ENCODE results near the gene DLX1. TPM values are rescaled to one million over a fixed set of nuclear protein-coding genes. Genes with fewer than 3 reads are reported as not detected.

The DLX1 gene
- polyA plus RNA-seq, 1 donor from 2014 or later = not detected

DNA sequence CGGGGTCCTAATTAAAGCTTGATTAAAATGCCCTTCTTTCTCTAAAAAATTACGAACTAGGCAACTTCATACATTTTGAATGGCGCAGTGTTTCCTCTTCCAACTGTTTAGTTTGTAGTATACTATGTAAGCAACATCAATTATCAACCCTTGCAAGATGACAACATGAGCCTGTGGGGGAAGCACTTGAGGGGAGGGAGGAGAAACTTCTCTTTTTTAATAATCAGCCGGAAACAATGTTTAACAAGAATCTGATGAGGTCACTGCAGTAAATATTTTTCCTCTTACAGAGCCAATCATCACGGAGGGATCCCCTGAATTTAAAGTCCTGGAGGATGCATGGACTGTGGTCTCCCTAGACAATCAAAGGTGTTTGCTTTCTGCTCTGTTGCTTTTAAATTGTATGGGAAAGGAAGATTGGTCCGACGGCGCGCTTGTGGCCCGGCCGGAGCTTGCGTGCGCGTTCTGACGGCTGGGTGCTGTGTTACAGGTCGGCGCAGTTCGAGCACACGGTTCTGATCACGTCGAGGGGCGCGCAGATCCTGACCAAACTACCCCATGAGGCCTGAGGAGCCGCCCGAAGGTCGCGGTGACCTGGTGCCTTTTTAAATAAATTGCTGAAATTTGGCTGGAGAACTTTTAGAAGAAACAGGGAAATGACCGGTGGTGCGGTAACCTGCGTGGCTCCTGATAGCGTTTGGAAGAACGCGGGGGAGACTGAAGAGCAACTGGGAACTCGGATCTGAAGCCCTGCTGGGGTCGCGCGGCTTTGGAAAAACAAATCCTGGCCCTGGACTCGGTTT is 5.3 kb upstream of the DLX1 start:
- Mint-ChIP-seq H3K9me3 (peaks cover 0 to 10% (median 8%) of the 10 kb centered on the region in 3 donors), H3K27ac (peak overlapping the region; percentile 90 to 100 (median 93))

DNA sequence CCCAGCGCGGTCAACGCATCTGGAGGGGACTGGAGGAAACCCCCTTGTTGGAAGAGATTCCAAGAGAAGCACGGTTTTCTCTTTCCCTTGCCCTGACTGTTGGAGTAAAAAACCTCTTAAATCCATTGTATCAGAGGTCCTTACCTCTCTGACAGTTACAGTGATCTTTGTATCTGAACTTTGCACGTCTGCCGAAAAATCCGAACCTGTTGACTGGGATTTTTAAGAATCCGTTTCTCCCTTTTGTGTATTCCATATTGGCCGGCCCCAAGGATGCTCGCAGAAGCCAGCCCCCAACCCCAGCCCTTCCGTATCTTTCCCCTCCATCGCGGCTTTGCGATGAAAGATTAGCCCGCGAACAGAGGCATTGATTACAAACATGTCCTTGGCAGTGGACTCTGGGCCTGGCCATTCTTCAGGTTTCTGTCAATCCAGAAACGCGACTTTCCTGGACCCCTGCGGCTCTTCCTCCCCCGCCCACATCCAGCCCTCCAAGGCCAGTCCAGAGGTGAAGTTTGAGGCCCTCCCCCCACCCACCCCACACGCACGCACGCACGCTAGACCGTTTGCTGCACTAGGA is 4.6 kb upstream of the DLX1 start:
- Mint-ChIP-seq H3K27ac (peak overlapping the region; percentile 90 to 100 (median 91)), H3K4me3 (peak overlapping the region in 1 of 4 donors; percentile 67), H3K4me1 (peaks cover 11 to 16% (median 14%) of the 10 kb centered on the region in 3 donors), H3K9me3 (peaks cover 0 to 12% (median 10%) of the 10 kb centered on the region in 3 donors), H3K36me3 (peaks cover 3% of the 10 kb centered on the region), H3K27me3 (peaks cover 56% of the 10 kb centered on the region)

More for the DNA sequence above, 5.3 kb upstream of the DLX1 start:
- peak overlapping the region in 2 of 4 donors; percentile 44 to 67 for H3K4me3 Mint-ChIP-seq
- peaks cover 4 to 10% (median 7%) of the 10 kb centered on the region in 3 donors for H3K4me1 Mint-ChIP-seq
- peaks cover 3% of the 10 kb centered on the region for H3K36me3 Mint-ChIP-seq
- H3K27me3 Mint-ChIP-seq = peaks cover 49% of the 10 kb centered on the region

DNA sequence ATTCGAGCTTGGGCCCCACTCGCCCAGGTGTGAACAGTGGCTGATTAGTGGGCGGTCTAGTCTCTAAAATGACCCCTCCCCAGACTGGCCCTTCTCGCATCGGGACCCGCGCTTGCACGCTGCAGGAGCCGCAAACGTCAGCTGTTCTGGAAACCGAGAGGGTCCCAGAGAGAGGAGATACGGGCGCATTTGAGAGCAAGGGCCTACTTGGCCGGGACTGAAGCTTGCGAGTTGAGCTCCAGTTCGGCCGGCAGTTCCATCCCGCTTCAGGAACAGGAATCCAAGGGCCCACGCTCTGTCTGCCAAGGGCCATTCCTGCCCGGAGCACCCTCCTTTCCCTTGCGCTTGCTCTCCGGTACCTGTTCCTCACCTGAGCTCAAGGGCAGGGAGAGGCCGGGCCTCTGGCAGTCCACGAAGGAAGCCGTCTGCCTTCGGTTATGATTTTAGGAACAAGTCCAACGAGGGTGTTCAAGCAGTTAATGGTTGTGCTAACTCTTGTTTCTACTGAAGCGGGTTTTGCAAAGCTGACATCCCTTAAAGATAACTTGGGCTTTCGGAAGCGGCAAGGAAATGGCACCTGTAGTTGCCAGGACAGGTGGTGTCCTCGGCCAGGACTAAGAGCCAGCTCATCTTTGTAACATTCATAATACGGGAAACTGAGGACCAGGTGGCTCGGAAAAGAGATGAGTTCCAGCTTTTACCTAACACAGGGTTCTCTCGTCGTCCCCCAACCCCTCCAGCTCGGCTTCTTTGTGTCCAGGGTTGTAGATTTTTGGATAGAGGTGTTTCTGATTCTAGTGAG is 3.9 kb upstream of the DLX1 start:
- peaks cover 0 to 14% (median 10%) of the 10 kb centered on the region in 3 donors for H3K9me3 Mint-ChIP-seq
- peak overlapping the region in 2 of 4 donors; percentile 23 to 96 for H3K4me3 Mint-ChIP-seq
- peaks cover 13 to 16% (median 15%) of the 10 kb centered on the region in 3 donors for H3K4me1 Mint-ChIP-seq
- peaks cover 3% of the 10 kb centered on the region for H3K36me3 Mint-ChIP-seq
- peaks cover 59% of the 10 kb centered on the region for H3K27me3 Mint-ChIP-seq
- H3K27ac Mint-ChIP-seq = peak overlapping the region; percentile 73 to 100 (median 91)

- Mint-ChIP-seq H3K27me3 (peaks cover 68% of the 10 kb centered on the region), H3K4me3 (peak overlapping the region in 3 of 4 donors; percentile 51 to 96 (median 55)), H3K9me3 (peaks cover 0 to 14% (median 10%) of the 10 kb centered on the region in 3 donors), H3K4me1 (peaks cover 14 to 16% (median 15%) of the 10 kb centered on the region in 3 donors), H3K36me3 (peaks cover 3% of the 10 kb centered on the region), H3K27ac (peak overlapping the region; percentile 86 to 100 (median 91))
Observed at GRCh38 chr2:172082105-172082943, 3.0 kb upstream of the DLX1 start.

DNA sequence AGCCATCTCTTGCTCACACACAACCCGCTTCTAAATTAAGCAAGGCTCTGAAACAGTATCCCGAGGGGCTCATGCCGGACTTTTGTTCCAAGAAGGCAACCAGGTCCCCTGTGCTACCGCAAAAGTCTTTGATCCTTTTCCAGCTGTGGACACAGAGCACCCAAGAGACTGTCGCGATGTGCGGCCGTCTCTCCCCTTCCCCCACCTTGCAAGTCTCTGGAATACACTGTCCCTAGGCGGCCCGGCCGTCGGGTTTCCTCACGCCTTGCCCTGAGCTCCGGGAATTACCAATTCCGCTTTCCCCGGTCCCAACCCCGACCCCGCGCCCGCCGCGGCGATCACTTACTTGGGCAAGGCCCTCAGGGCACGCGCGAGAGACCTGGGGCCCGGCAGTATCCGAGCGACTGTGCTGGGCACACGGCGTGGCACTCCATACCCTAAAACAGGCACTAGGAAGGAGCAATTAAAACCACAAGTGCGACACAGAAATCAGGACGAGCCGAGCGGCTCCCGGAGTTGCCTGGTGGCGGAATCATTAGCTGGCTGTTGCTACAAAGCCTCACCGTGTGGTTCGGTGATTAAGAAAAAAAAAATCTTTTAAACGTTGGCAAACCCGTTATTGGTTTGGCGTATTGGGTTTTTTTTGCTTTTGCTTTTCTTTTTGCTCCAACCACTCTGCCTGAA is 2.2 kb upstream of the DLX1 start:
- peaks cover 0 to 16% (median 10%) of the 10 kb centered on the region in 3 donors for H3K9me3 Mint-ChIP-seq

DNA sequence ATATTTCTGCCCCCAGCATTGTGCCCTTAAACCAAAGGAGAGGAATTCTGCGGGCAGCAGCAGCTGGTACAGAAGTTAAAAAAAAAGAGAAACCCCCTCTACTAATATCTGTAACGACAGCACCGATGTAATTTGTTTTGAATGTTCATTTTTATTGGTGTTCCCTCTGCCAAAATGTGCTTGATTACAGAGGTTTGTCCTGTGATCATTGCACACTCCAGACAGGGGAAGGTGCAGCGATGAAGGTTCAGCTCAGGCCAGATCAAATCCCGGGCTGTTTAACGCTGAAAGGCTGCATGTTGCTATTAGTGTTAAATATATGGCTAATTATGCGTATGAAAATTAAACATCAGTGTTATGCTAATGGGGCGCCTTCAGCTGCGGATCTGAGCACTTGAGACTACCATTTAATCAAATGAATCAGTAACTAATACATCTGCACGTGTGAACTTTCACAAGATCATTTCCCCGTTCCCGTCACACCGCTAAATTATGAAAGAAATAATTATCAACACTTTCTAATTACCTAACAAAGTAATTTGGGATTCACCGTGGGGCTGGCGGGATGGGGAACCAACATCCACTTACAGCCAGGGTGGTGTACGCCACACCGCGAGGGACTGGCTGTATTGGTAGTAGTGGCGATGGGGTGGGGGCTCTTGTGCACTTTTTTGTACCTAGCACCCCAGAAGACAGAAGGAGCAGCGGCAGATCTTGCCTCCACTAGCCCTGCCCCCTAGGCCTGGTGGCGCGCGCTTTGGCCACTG is 1.5 kb upstream of the DLX1 start:
- peak overlapping the region; percentile 44 to 96 (median 85) for H3K4me3 Mint-ChIP-seq
- H3K4me1 Mint-ChIP-seq = peaks cover 14 to 18% (median 18%) of the 10 kb centered on the region in 3 donors
- H3K36me3 Mint-ChIP-seq = peaks cover 5% of the 10 kb centered on the region
- H3K27ac Mint-ChIP-seq = peak overlapping the region; percentile 92 to 100 (median 93)
- peaks cover 82% of the 10 kb centered on the region for H3K27me3 Mint-ChIP-seq
- peaks cover 0 to 16% (median 10%) of the 10 kb centered on the region in 3 donors for H3K9me3 Mint-ChIP-seq

More for the DNA sequence above, 2.2 kb upstream of the DLX1 start:
- peak overlapping the region in 3 of 4 donors; percentile 38 to 96 (median 72) for H3K4me3 Mint-ChIP-seq
- H3K27ac Mint-ChIP-seq = peak overlapping the region; percentile 92 to 100 (median 93)
- H3K27me3 Mint-ChIP-seq = peaks cover 76% of the 10 kb centered on the region
- peaks cover 5% of the 10 kb centered on the region for H3K36me3 Mint-ChIP-seq
- peaks cover 14 to 18% (median 16%) of the 10 kb centered on the region in 3 donors for H3K4me1 Mint-ChIP-seq

GRCh38 chr2:172084395-172084644 is 987 bp upstream of the DLX1 start:
- Mint-ChIP-seq H3K36me3 (peaks cover 5% of the 10 kb centered on the region), H3K4me3 (peak overlapping the region; percentile 71 to 96 (median 85)), H3K27me3 (peaks cover 80% of the 10 kb centered on the region), H3K4me1 (peaks cover 14 to 18% (median 18%) of the 10 kb centered on the region in 3 donors), H3K27ac (peak overlapping the region; percentile 92 to 100 (median 93)), H3K9me3 (peaks cover 0 to 16% (median 10%) of the 10 kb centered on the region in 3 donors)

- H3K27ac Mint-ChIP-seq = peak overlapping the region; percentile 93 to 100 (median 98)
- peaks cover 0 to 16% (median 8%) of the 10 kb centered on the region in 3 donors for H3K9me3 Mint-ChIP-seq
- H3K4me1 Mint-ChIP-seq = peaks cover 14 to 18% (median 18%) of the 10 kb centered on the region in 3 donors
- peaks cover 5% of the 10 kb centered on the region for H3K36me3 Mint-ChIP-seq
- H3K27me3 Mint-ChIP-seq = peaks cover 79% of the 10 kb centered on the region
- H3K4me3 Mint-ChIP-seq = peak overlapping the region; percentile 71 to 96 (median 92)
Observed at GRCh38 chr2:172084645-172085459, 455 bp upstream of the DLX1 start.

GRCh38 chr2:172086241-172087206 is 1.2 kb downstream of the DLX1 start:
- Mint-ChIP-seq H3K27me3 (peaks cover 75% of the 10 kb centered on the region), H3K4me1 (peaks cover 14 to 18% (median 18%) of the 10 kb centered on the region in 3 donors), H3K27ac (peak overlapping the region; percentile 93 to 100 (median 98)), H3K4me3 (peak overlapping the region; percentile 52 to 95 (median 77)), H3K9me3 (peaks cover 0 to 12% (median 0%) of the 10 kb centered on the region in 3 donors), H3K36me3 (peaks cover 5% of the 10 kb centered on the region)

DNA sequence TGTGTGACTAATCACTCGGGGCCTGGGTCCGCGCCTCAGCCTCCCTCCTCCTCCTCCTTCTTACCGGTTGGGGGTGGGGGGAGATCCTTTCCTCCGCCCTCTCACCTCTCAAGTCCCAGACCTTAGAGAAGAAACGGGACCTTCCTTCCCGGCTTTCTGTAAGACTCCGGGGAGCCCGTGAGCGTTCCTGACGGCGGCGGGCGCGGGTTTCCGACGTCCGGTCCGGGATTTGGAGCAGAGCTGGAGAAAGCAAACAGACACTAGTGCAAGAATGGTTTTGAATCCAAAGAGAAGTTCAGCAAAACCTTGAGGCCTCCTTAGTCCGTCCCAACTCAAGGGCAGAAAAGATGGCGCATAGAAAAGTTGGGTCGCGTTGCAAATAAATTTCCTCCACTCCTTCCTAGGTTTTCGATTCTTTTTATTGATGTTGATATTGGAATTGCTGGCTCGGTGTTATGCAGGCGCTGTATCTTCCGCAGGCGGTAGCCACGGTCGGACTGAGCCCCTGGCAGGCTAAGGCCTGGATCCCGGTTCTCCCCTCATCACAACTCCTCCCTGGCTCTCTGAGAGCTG is 2.0 kb downstream of the DLX1 start:
- Mint-ChIP-seq H3K9me3 (peaks cover 0 to 9% (median 0%) of the 10 kb centered on the region in 3 donors), H3K27ac (peak overlapping the region; percentile 93 to 100 (median 98))

GRCh38 chr2:172087780-172088244 is 2.5 kb downstream of the DLX1 start:
- Mint-ChIP-seq H3K4me3 (peak overlapping the region; percentile 58 to 89 (median 78)), H3K36me3 (peaks cover 5% of the 10 kb centered on the region), H3K4me1 (peaks cover 10 to 22% (median 18%) of the 10 kb centered on the region in 3 donors), H3K9me3 (peaks cover 0 to 10% (median 0%) of the 10 kb centered on the region in 3 donors), H3K27me3 (peaks cover 79% of the 10 kb centered on the region), H3K27ac (peak overlapping the region; percentile 91 to 100 (median 98))

More for the DNA sequence above, 2.0 kb downstream of the DLX1 start:
- Mint-ChIP-seq H3K36me3 (peaks cover 5% of the 10 kb centered on the region), H3K4me3 (peak overlapping the region; percentile 52 to 89 (median 69)), H3K27me3 (peaks cover 79% of the 10 kb centered on the region), H3K4me1 (peaks cover 10 to 18% (median 18%) of the 10 kb centered on the region in 3 donors)
